HepG2 (cell line): Measurements from ENCODE around the gene HES6. TPM values are rescaled to one million over a fixed set of nuclear protein-coding genes. Genes with fewer than 3 reads are reported as not detected.

Experiments used
- E2F2 ChIP-seq: sonication (generic); formaldehyde crosslinking; IDR thresholded peaks from 2 replicates; pipeline ENCODE4 v1.4.0; 2020; ENCODE audit warnings: missing genetic modification reagents, borderline replicate concordance
- FOXP1 ChIP-seq, 2 experiments: fragments of 450-650 bp in 1 of 2; IDR thresholded peaks; 2 replicates each; pipeline ENCODE4 v1.6.1; 2017 to 2018; ENCODE audit warnings: antibody characterized with exemption in 1 of 2
- GABPA ChIP-seq, 2 experiments: IDR thresholded peaks; 2 replicates each; pipeline ENCODE4 v1.6.1; 2011 to 2016; ENCODE audit warnings: low read depth in 2 of 2, low read length in 1 of 2, missing biosample characterization in 1 of 2, missing genetic modification characterization in 1 of 2
- HINFP ChIP-seq: sonication (generic); formaldehyde crosslinking; IDR thresholded peaks from 2 replicates; pipeline ENCODE4 v1.4.0; 2020; ENCODE audit warnings: low read depth, mild to moderate bottlenecking, missing genetic modification reagents
- HNF1B ChIP-seq: sonication (generic); formaldehyde crosslinking; IDR thresholded peaks from 2 replicates; pipeline ENCODE4 v1.5.1; 2020; ENCODE audit warnings: mild to moderate bottlenecking, moderate library complexity, missing genetic modification reagents
- KMT2A ChIP-seq: sonication (generic); formaldehyde crosslinking; IDR thresholded peaks from 2 replicates; pipeline ENCODE4 v1.4.0; 2020; ENCODE audit warnings: missing genetic modification reagents
- NFYB ChIP-seq: sonication (generic); formaldehyde crosslinking; IDR thresholded peaks from 2 replicates; pipeline ENCODE4 v1.4.0; 2020; ENCODE audit warnings: missing genetic modification reagents
- PHF5A ChIP-seq: IDR thresholded peaks from one replicate; pipeline ENCODE4 v1.6.1; 2018; ENCODE audit warnings: low read depth, missing genetic modification reagents; ENCODE audit not compliant: unreplicated experiment
- REPIN1 ChIP-seq: sonication (generic); formaldehyde crosslinking; IDR thresholded peaks from 2 replicates; pipeline ENCODE4 v1.8.0; 2022; ENCODE audit warnings: missing genetic modification reagents, low read depth, mild to moderate bottlenecking, borderline replicate concordance
- SALL1 ChIP-seq: sonication (generic); formaldehyde crosslinking; IDR thresholded peaks from 2 replicates; pipeline ENCODE4 v1.8.0; 2022; ENCODE audit warnings: mild to moderate bottlenecking, missing genetic modification reagents
- SNAPC2 ChIP-seq: sonication (generic); formaldehyde crosslinking; IDR thresholded peaks from 2 replicates; pipeline ENCODE4 v1.8.1; 2022; ENCODE audit warnings: mild to moderate bottlenecking, missing genetic modification reagents
- SRF ChIP-seq: IDR thresholded peaks from 2 replicates; pipeline ENCODE4 v1.6.1; 2011; ENCODE audit warnings: mild to moderate bottlenecking, low read depth, low read length, moderate library complexity
- TAF1 ChIP-seq: sonication (generic); formaldehyde crosslinking; IDR thresholded peaks from 2 replicates; pipeline ENCODE4 v1.4.0; 2020; ENCODE audit warnings: missing genetic modification reagents
- ZFP1 ChIP-seq: IDR thresholded peaks from 2 replicates; pipeline ENCODE4 v1.6.1; 2016
- ZMYM4 ChIP-seq: sonication (generic); formaldehyde crosslinking; IDR thresholded peaks from 2 replicates; pipeline ENCODE4 v1.8.1; 2023; ENCODE audit warnings: mild to moderate bottlenecking, missing genetic modification reagents
- ZNF251 ChIP-seq: sonication (generic); formaldehyde crosslinking; IDR thresholded peaks from 2 replicates; pipeline ENCODE4 v1.9.0; 2021; ENCODE audit warnings: mild to moderate bottlenecking, missing genetic modification reagents
- ZNF350 ChIP-seq: sonication (generic); formaldehyde crosslinking; IDR thresholded peaks from 2 replicates; pipeline ENCODE4 v1.4.0; 2020; ENCODE audit warnings: mild to moderate bottlenecking, low read depth, missing genetic modification reagents, borderline replicate concordance
- polyA plus RNA-seq, 8 experiments: library from polyadenylated mRNA; depleted of rRNA in 3 of 8; stranded (reverse) in 7 of 8; unstranded in 1 of 8; fragments of >200 nt; fragmentation: Illumina TruSeq in 4 of 8; extraction: Trizol in 4 of 8; gene quantifications; 2 replicates each; pipeline versions ENCODE4 v1.2.1 to v1.2.3, GENCODE V29; 2011 to 2016; ENCODE audit warnings: low read depth in 4 of 8, missing spikeins in 1 of 8, mixed read lengths in 1 of 8; ENCODE audit not compliant: insufficient read depth in 1 of 8
- total RNA-seq, 5 experiments: library from RNA; depleted of rRNA; stranded (reverse); fragments of >200 nt; fragmentation: Illumina TruSeq; extraction: Trizol; gene quantifications; 2 replicates each; pipeline ENCODE4 v1.2.3, GENCODE V29; 2016; ENCODE audit warnings: low read depth in 1 of 5
- TF ChIP-seq, protein P1 (sequence below): sonication (generic); formaldehyde crosslinking; IDR thresholded peaks from 2 replicates; pipeline ENCODE4 v1.4.0; 2020; ENCODE audit warnings: missing genetic modification reagents
- TF ChIP-seq, protein P2 (sequence below): sonication (generic); formaldehyde crosslinking; IDR thresholded peaks from 2 replicates; pipeline ENCODE4 v1.5.1; 2020; ENCODE audit warnings: missing genetic modification reagents, mild to moderate bottlenecking, borderline replicate concordance

The HES6 gene
- total and polyA plus RNA-seq, 2 of the 13 experiments (the other 11 are each of a cell fraction or from before 2014, with no cell fraction given): 19.5 to 82.8 TPM

DNA sequence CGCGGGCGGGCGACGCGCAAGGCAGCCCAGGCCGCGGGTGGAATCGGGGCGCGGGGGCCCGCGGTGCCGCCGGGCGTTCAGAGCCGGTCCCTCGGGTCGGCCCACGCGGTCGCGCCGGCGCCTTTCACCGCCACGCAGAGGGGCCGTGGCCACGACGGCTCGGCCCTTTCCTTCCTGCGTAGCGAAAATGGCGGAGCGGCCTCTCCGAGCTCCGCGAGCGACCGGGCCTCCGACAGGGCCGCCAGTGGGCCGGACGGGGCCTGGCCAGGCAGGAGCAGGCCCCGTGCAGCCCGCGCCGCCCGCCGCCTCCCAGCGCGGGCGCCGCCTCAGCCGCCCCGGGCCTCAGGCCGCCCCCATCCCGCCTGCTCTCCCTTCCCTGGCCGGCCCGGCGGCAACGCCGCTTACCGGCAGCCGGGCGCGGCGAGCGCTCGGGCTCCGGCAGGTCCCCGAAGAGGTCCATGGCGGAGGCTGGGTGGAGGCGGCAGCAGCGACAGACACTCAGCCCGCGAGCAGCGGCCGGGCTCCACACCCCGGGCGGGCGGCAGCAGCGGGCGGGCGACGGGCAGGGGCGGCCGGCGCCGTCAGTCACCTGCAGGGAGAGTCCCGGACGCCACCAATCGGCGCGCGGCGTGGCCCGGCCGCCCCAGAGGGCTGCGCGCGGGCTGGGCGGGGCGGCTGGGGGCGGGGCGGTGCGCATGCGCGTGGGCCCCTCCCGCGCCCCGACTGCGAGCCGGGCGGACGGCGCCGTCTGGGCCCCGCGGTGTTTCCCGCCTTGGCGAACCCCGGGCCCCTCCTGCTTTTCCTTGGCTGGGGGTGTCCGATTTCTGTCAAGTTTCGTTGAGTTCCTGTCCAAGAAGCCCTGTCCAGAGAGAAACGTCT lies 36.5 kb downstream of the HES6 start, which contains the start of gene ILKAP (continued):
- 0 out of 2 replicates have a peak, but pooled peaks have one; percentile 77 for TF ChIP-seq HNF1B (CRISPR knock-in tag)
- no peak for TF ChIP-seq SRF
- TF ChIP-seq ZMYM4 (CRISPR knock-in tag): 0 out of 2 replicates have a peak, but pooled peaks have one; percentile 56
- TF ChIP-seq SALL1 (CRISPR knock-in tag): peak; percentile 54
- no peak for TF ChIP-seq ZFP1 (CRISPR knock-in tag)
- no peak for TF ChIP-seq FOXP1 (IDR thresholded peaks at IDR 0.05)
- no peak for TF ChIP-seq FOXP1 (CRISPR knock-in tag; IDR thresholded peaks at IDR 0.05)
- peak; percentile 55; the same call in 1 of the 2 replicates for TF ChIP-seq NFYB (CRISPR knock-in tag)
- peak; percentile 41; the same call in 1 of the 2 replicates for TF ChIP-seq ZNF350 (CRISPR knock-in tag)
- TF ChIP-seq, protein P1, sequence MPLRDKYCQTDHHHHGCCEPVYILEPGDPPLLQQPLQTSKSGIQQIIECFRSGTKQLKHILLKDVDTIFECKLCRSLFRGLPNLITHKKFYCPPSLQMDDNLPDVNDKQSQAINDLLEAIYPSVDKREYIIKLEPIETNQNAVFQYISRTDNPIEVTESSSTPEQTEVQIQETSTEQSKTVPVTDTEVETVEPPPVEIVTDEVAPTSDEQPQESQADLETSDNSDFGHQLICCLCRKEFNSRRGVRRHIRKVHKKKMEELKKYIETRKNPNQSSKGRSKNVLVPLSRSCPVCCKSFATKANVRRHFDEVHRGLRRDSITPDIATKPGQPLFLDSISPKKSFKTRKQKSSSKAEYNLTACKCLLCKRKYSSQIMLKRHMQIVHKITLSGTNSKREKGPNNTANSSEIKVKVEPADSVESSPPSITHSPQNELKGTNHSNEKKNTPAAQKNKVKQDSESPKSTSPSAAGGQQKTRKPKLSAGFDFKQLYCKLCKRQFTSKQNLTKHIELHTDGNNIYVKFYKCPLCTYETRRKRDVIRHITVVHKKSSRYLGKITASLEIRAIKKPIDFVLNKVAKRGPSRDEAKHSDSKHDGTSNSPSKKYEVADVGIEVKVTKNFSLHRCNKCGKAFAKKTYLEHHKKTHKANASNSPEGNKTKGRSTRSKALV (CRISPR knock-in tag): 0 out of 2 replicates have a peak, but pooled peaks have one; percentile 32
- peak; percentile 86; the same call in 1 of the 2 replicates for TF ChIP-seq SNAPC2 (CRISPR knock-in tag)
- TF ChIP-seq TAF1 (CRISPR knock-in tag): peak; percentile 28; the same call in 1 of the 2 replicates
- TF ChIP-seq KMT2A (CRISPR knock-in tag): peak; percentile 67
- TF ChIP-seq GABPA (IDR thresholded peaks at IDR 0.05; ENCODE audit: low read depth, low read length): peak; percentile 25
- no peak for TF ChIP-seq GABPA (CRISPR knock-in tag; IDR thresholded peaks at IDR 0.05; ENCODE audit: low read depth)
- TF ChIP-seq PHF5A (CRISPR knock-in tag): peak; percentile 79
- TF ChIP-seq ZNF251: no peak
- TF ChIP-seq REPIN1 (CRISPR knock-in tag): peak; percentile 75; the same call in 1 of the 2 replicates
- 0 out of 2 replicates have a peak, but pooled peaks have one; percentile 62 for TF ChIP-seq HINFP (CRISPR knock-in tag)
- TF ChIP-seq, protein P2, sequence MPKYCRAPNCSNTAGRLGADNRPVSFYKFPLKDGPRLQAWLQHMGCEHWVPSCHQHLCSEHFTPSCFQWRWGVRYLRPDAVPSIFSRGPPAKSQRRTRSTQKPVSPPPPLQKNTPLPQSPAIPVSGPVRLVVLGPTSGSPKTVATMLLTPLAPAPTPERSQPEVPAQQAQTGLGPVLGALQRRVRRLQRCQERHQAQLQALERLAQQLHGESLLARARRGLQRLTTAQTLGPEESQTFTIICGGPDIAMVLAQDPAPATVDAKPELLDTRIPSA (CRISPR knock-in tag): no peak
- TF ChIP-seq E2F2 (CRISPR knock-in tag): no peak
